SKM-1 treated with dmso at 0.1 percent for 144 hours (cell line): ENCODE results near the gene RBMX.
"Not testable (repeated sequence)": the region's sequence is repeated elsewhere in the genome, so short reads cannot be mapped to it uniquely, and the experiment has no call there.

Experiments
- DNase-seq: peaks from one replicate; lab custom pipeline; 2025; ENCODE audit not compliant: unreplicated experiment; lab: John Stamatoyannopoulos, UW

Gene RBMX

DNA sequence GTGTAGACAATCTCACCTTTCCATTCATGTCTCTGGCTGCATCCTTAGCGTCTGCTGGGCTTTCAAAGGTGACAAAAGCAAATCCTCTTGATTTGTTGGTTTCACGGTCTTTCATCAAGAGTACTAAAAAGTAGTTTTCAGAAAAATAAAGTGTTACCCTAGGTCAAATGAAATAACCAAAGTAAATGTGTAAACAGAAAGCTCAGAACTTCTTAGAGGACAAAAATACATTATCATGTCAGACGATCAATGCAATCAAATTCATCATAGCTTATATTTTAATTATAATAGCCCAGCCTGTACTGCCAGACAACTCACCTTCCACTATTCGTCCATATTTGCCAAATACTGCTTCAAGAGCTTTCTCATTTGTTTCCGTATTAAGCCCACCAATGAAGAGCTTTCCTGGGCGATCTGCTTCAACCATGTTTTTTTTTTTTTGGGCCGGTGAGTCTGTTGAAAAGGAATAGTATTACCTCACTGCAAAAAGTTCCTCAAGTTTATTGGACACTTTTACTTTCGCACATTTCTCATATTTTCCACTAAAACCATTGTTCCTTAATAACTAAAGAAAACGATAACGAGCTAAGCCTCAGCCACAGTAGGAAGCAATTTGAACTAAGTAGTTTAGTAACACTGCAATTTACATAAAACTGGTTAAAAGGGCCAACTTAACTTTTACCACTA, 1.4 kb downstream of the RBMX start:
- no peak for DNase-seq

DNA sequence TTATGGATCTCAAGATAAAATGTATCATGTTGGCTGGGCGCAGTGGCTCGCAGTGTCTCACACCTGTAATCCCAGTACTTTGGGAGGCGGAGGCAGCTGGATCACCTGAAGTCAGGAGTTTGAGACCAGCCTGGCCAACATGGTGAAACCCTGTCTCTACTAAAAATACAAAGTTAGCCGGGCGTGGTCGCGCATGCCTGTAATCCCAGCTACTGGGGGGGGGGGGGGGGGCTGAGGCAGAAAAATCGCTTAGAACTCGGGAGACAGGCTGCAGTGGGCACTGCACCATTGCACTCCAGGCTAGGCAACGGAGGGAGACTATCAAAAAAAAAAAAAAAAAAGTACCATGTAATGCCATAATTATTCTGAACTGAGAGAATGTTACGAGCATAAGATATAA, 2.1 kb downstream of the RBMX start:
- DNase-seq, result no peak

DNA sequence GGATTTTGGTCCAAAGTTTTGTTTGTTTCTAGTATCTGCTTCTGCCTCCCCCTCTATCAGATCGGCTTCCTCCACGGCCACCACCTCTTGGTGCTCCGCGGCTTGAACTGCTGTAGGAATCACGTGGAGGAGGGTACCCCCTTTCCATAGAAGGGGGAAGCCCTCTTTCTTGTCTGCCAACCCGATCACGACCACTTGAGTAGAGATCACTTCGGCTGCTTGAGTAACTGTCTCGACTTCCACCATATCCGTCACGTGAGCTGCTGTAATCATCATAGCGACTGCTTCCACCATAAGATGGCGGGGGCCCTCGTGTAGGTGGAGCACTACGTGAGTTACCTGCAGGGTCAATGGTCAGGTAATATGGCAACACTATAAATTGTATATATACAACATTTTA, 6.4 kb downstream of the RBMX start:
- DNase-seq, result not testable (repeated sequence)

DNA sequence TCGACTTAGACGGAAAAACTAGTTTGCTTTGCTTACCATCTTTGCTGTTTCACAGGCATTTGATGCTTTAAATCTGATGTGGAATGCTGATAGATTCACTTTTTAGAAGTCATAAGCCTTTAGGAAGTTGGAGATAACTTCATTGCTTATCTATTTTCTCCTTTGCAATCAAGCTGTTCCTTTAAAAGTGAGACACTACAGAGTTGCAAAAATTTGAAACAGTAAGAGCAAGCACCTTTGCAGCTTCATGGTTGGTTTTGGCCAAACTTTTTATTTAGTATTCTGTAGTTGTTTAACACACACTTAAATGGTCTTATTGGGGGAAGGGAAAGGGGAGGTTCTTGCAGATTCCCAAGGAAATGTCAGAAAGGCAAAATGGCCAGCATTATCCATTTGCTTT, 7.3 kb downstream of the RBMX start:
- not testable (repeated sequence) for DNase-seq

DNA sequence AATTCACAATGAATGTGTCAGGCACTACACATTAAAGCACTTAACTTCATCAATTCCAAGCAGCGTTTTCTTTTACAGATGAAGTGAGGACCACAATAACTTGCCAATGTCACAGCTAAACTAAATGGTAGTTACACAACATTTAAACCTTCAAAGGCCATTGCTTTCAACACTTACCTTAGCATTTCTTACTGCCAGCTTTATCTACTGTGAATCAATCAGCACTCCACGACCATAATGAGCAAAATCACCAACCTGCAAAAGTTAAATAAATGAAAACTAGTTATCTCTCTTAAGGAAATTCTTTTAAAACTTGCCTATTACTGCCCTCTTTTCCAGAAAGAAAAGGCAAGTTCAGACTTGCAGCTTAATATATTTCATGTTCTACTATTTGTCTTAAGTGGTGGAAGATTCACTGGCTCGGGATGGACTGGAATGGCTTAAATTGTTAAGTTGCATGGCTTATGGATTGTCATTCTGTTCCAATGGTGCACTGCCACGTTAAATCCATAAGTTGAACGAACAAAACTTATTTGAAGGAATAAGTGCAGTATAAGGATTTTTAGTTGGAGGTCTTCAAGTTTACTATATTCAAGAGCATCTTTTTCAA, 8.3 kb downstream of the RBMX start:
- no peak for DNase-seq

DNA sequence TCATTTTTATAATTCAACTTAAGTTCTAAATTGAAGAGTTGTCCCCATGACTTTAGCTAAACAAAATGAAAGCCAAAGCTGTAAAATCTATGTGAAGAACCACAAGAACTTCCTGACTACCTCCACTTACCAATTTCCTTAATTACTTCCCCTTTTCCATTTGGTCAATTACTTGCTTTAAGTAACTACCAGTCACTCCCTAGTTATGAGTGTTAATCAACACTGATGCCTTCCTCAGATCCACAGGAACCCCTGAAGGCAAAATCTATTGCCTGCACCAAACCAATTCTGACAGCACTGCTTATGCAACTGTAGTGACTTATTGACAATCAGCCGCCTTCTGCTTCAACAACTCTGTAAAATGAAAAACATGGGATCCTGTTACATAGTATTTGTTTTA, 10.5 kb downstream of the RBMX start:
- DNase-seq, result peak; percentile 31

DNA sequence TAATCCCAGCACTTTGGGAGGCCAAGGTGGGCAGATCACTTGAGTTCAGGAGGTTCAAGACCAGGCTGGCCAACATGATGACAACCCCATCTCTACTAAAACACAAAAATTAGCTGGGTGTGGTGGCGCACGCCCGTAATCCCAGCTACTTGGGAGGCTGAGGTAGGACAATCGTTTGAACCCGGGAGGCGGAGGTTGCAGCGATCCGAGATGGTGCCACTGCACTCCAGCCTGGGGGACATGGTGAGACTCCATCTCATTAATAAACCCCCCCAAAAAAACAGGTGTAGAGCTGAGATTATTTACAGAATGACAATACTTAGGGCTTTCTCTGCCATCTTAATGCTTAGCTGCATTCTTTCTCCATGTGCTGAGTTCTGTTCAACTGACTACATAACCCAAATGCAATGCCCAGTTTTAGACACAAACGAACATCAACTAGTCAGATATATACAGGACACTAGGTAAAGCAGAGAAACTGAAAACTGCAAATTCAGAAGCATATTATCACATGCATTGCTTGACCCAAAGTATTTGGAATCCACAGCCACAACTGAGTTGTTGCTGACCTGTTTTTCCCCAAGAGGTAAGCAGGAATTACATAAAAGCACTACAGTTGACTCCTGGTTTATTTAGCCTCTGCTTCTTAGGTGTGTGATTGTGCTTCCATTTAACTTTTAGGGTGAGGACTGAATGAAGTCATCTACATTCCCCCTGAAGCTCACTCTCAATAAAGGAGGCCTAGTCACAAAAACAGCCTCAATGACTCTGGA, 12.1 kb downstream of the RBMX start:
- no peak for DNase-seq

DNA sequence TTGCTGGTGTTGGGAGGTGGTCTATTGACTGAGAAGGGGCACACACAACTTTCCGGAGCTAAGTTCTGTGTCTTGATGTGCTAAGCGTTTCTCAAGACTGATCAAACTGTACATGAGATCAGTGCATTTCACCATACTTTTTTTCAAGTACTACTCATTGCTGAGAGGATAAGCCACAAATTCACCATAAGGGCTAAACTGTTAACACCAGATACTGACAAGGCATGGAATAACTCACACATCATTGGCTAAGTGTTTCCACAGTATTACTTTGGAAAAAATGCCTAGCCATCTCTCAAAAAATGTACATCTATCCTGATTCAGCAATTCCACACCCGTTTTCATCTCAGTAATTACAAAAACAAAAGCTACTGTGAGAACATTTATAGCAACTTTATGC, 13.0 kb downstream of the RBMX start:
- no peak for DNase-seq

DNA sequence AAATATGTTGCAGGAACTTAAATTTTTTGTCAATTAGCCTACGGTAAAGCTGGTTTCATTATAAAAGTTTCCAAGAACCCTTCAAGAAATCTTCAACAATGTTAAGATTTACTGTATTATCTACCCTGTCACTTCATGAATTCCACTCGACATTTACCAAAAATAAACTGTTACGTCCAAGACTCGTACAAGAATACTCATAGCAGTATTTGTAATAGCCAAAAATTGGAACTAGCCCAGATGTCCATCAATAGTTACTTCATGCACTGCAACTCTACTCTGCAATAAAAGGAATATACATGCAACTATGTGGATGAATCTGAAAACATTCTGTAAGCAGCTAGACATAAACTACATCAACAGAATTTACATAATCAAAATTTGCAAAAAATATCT, 13.4 kb downstream of the RBMX start:
- no peak for DNase-seq

DNA sequence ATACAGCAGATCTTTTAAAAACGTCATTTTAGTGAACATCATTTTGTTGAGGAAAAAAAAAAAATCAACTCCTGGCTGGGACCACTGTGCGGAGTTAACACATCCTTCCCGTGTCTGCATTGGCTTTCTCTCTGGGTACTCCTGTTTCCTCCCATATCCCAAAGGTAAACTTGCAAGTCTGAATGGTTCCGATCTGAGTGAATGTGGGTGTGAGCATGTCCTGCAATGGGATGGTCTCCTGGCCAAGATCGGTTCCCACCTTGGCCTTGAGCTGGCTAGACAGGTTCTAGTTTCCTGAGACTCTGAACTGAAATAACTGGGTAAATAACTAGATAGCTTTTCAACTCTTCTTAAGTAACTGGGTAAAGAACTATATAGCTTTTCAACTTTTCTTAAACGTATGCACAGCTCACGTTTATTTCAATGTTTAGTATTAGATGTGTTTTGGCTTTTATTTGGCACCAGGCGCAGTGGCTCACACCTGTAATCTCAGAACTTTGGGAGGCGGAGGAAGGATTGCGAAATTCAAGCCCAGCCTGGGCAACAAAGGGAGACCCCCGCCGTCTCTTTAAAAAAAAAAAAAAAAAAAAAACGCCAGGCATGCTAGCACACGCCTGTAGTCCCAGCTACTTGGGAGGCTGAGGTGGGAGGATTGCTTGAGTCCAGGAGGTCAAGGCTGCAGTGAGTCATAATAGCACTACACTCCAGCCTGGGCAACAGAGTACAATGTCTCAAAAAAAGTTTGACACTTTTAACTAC, 14.0 kb downstream of the RBMX start:
- DNase-seq, result no peak

DNA sequence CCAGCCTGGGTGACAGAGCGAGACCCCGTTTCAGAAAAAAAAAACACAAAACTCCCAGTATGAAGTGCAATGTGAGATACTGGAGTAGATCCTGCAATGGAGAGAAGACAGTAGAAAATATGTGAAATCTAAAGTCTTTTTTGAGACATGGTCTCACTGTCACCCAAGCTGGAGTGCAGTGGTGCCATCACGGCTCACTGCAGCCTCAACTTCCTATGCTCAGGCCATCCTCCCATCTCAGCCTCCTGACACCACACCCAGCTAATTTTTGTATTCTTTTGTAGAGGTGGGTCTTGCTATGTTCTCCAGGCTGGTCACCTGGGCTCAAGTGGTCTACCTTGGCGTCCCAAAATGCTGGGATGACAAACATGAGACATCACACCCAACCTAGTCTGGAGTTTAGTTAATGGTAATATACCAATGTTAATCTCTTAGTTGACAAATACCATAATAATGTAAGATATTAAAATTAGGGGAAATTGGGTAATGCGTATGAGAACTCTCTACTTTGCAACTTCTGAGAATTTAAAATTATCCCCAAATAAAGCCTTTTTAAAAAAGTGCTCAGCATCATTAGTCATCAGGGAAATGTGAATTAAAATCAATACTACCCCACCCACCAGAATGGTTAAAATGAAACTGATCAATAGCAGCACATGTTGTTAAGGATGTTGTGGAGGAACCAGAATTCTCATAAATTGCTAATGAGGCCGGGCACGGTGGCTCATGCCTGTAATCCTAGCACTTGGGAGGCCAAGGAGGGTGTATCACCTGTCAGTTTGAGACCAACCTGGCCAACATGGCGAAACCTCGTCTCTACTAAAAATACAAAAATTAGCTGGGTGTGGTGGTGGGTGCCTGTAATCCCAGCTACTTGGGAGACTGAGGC, 15.0 kb downstream of the RBMX start:
- DNase-seq, result no peak

DNA sequence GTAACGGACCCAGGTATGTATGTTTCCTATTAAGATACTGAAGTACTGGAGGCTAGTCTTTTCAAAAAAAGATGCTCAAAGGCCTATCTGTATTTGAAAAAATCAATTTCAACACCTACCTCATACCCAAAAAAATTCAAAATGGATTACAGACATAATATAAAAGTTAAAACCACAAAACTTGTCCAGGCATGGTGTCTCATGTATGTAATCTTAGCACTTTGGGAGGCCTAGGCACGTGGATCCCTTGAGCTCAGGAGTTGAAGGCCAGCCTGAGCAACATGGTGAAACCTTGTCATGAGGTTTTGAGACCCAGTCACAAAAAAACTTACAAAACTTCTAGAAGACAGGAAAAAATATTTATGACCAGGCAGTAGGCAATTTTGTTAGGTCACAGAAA, 16.7 kb downstream of the RBMX start:
- no peak for DNase-seq

DNA sequence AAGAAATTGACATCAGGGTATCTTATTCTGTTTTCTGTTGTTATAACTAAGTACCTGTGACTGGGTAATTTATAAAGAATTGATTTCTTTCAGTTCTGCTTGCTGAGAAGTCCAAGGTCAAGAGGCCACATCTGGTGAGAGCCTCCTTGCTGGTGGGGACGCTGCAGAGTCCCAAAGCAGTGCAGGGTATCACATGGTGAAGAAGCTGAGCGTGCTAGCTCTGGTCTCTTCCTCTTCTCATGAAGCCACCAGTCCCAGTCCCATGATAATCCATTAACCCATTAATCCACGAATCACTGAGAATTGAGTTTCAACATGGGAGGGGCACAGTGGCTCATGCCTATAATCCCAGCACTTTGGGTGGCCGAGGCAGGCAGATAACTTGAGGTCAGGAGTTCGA, 18.0 kb downstream of the RBMX start:
- DNase-seq, result no peak

DNA sequence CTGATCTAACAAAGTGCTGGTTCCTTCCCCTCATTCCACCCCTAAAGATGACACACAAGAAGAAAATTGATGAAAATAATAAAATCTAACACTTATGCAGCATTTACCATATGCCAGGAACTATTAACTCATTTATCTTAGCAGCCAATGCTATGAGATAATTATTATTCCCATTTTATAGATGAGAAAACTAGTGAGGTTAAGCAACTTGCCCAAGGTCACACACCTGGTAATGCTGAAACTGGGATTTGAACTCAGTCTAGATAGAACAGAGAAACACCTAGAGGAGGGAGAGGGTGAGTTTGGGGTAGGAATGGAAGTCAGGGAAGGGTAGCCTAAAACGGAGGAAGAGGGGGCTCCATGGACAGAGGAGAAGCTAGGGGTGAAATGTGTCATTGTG, 18.6 kb downstream of the RBMX start:
- DNase-seq, result no peak

DNA sequence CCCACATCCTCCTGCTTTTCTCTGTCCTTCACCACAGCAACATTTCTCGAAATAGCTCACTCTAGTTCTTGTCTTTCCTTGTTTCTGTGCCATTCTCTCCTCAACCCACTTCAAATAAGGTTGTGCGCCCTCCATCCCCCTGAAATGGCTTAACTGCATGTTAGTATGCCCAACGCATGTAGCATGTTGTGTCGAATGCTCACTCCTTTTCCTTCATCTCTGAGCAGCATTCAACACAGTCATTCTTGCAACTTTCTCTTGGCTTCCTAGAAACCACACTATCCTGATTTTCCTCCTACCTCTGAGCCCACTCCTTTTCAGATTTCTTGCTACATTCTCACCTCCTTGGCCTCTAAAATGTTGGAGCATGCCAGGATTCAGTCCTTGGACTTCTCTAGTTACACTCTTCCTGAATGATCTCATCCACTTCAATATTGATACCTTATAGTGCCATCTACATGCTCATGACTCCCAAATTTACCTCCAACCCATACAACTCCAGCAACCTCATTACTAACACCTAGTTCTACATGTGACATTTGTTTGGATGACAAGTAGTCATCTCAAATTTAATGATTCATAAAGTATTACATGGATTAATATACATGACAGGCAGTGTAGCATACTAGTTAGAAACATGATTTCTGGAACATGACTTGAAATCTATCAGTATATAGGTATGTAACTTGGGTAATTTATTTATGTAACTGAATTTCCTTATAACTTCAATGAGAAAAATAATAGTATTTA, 22.3 kb downstream of the RBMX start:
- DNase-seq, result no peak

DNA sequence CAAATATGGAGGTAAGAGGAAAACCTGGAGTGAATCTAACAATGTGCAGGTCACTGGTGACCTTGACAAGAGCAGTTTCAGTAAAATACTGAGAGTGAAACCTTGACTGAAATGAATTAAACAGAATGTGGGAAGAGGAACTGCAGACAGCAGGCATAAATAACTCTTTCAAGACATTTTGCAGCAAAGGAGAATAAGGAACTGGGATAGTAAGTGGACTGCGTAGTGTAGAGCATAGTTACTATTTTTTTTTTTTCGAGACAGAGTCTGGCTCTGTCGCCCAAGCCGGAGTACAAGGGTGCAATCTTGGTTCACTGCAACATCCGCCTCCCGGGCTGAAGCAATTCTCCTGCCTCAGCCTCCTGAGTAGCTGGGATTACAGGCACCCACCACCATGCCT, 24.0 kb downstream of the RBMX start:
- DNase-seq, result peak; percentile 75

DNA sequence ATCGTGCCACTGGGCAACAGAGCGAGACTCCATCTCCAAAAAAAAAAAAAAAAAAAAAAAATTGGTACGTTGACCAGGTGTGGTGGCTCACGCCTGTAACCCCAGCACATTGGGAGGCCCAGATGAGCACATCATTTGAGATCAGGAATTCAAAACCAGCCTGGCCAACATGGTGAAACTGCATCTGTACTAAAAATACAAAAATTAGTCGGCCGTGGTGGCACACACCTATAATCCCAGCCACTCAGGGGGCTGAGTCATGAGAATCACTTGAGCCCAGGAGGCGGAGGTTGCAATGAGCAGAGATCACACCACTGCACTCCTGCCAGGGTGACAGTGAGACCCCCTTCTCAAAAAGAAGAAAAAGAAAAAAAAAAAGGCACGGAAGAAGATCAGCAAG, 24.5 kb downstream of the RBMX start:
- DNase-seq, result no peak

DNA sequence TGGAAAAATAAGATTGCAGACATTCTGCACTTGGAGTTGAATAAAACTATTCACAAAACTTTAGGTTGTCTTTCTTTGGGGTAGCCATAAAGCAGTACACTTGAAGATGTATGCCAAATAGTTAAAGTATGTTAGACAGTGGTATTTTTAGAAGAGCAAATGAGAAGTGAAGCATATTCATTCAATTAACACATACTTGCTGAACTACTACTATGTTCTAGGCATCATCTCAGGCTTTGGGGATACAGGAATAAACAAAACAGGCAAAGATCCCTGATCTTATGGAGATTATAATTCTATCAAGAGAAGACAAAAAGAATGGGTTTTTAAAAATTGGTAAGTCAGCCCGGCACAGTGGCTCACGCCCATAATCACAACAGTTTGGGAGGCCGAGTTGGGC, 29.0 kb downstream of the RBMX start:
- DNase-seq, result no peak

DNA sequence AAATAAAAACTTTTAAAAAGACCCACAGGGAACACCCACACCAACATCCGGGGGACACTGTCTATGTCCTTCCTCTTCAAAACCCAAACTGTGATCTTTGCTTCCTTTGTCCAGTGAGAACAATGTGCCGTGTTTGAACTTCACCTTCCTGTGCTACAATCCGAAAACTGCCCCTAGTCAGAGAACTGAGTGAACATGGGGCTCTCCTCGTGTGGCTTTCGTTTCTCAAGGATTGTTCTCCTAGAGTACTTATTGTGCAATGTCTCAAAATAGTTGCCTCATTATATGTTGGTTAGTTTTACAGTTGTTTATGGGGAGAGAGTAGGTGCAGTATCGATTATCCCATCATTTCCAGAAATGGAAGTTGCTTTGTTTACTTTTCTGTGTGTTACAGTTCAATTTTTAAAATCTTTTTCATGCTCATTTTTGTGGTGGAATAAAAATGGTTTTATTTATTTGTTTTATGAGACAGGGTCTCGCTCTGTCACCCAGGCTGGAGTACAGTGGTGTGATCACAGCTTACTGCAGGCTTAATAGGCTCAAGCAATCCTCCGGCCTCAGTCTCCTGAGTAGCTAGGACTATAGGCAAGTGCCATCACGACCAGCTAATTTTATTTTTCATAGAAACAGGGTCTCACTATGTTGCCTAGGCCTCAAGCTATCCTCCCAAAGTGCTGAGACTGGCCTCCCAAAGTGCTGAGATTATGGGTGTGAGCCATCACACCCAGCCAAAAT, 29.9 kb downstream of the RBMX start:
- peak; percentile 54 for DNase-seq
